Measurements from ENCODE around the gene SLC25A48.
"Not testable (repeated sequence)": the region's sequence is repeated elsewhere in the genome, so short reads cannot be mapped to it uniquely, and the experiment has no call there.

SLC25A48 gene

DNA sequence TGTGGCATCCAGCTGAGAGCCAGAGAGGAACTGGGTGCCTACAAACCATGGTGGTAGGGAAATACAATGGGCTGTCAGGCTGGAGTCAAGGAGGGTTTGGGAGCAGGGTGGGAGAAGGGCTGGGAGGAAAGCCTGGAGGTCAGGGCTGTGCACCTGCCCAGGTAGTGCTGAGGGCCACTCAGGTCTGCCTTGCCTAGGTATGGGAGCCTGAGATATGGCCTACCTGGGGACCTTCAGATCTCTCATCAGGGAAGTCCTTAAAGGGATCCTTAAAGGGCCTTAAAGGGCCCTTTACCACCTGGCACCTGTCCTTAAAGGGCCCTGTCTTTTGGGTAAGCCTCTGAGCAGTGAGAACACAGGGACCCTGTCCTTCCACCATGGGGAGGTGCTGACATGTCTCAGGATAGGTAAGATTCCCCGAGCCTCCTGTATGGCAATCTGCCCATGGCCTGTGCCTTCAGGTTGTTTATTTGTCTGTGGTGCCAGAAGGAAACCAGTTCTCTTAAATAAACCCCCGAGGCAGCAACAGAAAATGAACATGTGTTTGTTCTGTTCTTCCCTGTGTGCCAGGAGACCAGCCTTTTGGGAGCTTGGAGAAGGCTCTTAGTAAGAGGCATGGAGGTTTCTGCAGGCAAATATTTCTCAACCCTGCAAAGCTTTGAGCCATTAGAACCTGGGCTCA lies 23.3 kb downstream of the SLC25A48 start:
- DNase-seq (ENCODE audit: low read depth, low spot score): no peak

DNA sequence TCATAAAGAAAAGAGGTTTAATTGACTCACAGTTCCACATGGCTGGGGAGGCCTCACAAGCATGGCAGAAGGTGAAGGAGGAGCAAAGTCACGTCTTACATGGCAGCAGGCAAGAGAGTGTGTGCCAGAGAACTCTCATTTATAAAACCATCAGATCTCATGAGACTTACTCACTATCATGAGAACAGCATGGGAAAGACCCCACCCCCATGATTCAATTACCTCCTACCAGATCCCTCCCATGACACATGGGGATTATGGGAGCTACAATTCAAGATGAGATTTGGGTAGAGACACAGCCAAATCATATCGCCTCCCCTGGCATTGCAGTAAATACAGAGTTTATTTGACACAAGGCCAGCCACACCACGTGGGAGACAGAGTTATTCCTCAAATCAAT lies 24.7 kb downstream of the SLC25A48 start:
- not testable (repeated sequence) for DNase-seq (ENCODE audit: low read depth, low spot score)

DNA sequence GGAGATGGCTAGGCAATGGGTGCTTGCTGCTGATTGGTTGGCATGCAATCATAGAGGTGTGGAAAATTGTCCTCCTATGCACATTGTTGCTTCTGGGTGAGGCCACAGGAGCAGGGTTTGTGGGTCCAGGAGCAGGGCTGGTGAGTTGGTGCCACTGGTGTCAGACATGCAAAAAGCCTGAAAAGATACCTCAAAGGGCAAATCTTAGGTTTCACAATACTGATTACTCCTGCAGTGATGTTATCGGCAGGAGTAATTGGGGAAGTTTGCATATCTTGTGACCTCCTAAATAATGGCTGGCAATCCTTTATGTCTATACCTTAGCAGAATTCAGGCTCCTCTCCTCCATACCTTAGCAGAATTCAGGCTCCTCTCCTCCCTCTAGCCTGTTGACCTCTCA lies 25.2 kb downstream of the SLC25A48 start:
- DNase-seq (ENCODE audit: low read depth, low spot score): no peak

GRCh38 chr5:135861641-135862040 lies 27.2 kb downstream of the SLC25A48 start:
- DNase-seq (ENCODE audit: low read depth, low spot score): no peak

DNA sequence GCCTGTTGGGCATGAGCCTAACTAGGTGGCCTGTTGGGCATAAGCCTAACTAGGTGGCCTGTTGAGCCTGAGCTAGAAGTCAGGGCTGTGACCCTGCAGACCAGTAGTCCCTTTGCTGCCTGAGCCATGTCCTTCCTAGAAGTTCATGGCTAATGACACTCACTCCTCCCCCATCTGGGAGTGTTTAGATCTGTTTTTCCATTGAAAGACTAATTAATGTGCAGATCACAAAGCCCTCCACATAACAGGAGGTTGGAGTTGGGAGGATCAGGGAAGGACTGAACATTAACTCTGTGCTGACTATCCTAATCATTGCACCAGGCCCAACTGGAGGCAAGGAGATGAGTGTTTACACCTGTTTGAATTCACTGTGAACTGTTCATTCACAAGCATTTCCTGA lies 27.6 kb downstream of the SLC25A48 start:
- DNase-seq (ENCODE audit: low read depth, low spot score): no peak

DNA sequence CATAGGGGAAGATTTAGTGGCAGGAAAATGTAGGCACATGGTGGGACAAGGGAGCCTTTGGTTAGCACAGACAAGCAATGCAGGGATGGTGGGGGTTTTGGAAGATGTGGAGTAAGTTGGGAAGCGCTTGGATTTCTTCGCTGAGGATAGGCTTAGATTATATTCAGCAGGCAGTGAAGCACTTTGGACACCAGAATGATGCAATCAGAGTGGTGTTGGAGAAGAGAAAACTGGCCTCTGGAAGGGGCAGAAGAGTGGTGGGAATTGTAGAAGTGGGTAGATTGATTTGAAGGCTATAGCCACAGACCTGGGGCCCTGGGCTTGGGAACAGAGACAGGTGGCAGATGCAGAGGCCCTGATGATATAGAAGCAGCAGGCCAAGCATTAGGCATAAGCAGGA lies 28.3 kb downstream of the SLC25A48 start:
- DNase-seq (ENCODE audit: low read depth, low spot score): no peak

GRCh38 chr5:135864503-135865435 lies 30.3 kb downstream of the SLC25A48 start:
- DNase-seq (ENCODE audit: low read depth, low spot score): no peak

- no peak for DNase-seq (ENCODE audit: low read depth, low spot score)
Observed at GRCh38 chr5:135866016-135866415, 31.6 kb downstream of the SLC25A48 start.

GRCh38 chr5:135867599-135867998 lies 33.1 kb downstream of the SLC25A48 start:
- DNase-seq (ENCODE audit: low read depth, low spot score): no peak

- no peak for DNase-seq (ENCODE audit: low read depth, low spot score)
Observed at GRCh38 chr5:135868681-135869080, 34.2 kb downstream of the SLC25A48 start.

- DNase-seq (ENCODE audit: low read depth, low spot score): no peak
Observed at GRCh38 chr5:135869276-135869675, 34.8 kb downstream of the SLC25A48 start.

GRCh38 chr5:135869935-135870334 lies 35.5 kb downstream of the SLC25A48 start:
- no peak for DNase-seq (ENCODE audit: low read depth, low spot score)

GRCh38 chr5:135871268-135871915 lies 36.9 kb downstream of the SLC25A48 start:
- DNase-seq (ENCODE audit: low read depth, low spot score): no peak

GRCh38 chr5:135873831-135874230 lies 39.4 kb downstream of the SLC25A48 start:
- DNase-seq (ENCODE audit: low read depth, low spot score): no peak

GRCh38 chr5:135874461-135874860 lies 40.0 kb downstream of the SLC25A48 start:
- DNase-seq (ENCODE audit: low read depth, low spot score): no peak

DNA sequence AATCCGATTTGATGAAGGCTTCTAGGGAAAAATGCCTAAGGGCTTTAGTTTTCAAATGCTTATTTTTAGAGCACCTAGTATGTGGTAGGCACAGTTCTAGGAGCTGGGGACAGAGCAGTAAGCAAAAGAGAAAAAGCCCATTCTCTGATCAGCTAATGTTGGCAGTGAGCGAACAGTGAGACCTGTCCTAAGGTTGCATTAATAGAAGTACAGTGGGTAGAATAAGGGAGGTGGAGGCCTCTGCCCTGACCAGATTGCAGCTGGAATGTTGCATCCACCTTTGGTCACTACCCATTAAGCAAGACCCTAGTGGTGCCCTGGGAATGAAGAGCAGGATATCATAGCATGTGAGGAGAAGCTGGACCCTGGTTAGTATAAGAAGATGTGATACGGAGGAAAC lies 41.1 kb downstream of the SLC25A48 start:
- no peak for DNase-seq (ENCODE audit: low read depth, low spot score)

GRCh38 chr5:135876146-135876545 lies 41.7 kb downstream of the SLC25A48 start:
- no peak for DNase-seq (ENCODE audit: low read depth, low spot score)

- DNase-seq (ENCODE audit: low read depth, low spot score): no peak
Observed at GRCh38 chr5:135877570-135878155, 43.2 kb downstream of the SLC25A48 start.

- DNase-seq (ENCODE audit: low read depth, low spot score): no peak
Observed at GRCh38 chr5:135878156-135878620, 43.7 kb downstream of the SLC25A48 start.

DNA sequence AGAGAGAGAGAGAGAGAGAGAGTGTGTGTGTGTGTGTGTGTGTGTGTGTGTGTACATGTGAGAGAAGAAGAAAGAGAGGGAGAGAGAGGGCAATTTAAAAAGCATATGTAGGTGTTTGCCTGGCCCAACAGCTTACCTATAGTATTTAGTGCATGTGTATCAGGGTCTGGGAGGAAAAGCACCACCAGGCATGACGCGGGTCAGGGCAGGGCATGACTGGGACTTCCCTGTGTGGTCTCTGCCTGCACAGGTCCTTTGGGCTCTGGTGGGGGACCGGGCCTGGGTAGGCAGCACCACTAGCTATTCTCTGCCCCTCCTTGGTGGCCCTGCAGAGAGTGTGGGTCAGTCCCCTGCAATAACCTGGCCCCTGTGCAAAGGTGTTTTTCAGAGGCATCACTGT lies 45.1 kb downstream of the SLC25A48 start:
- no peak for DNase-seq (ENCODE audit: low read depth, low spot score)

DNA sequence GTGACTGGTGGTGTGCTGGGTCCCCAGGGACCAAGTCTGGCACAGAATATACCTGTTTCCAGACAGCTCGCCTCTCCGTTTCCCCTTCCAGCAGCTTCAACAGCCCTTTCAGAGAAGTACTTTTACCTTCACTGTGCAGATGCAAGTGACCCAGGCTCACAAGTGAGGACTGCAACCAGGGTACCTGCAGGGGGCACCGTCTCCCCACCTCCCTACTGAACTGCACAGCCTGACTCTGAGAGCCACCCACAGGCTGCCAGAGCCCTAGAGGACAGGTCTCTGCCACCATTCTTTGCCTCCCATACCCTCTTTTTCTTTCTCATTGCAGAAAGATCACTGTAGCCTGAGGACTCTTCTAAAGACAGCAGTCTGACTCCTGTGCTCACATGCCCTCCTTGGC lies 45.8 kb downstream of the SLC25A48 start:
- DNase-seq (ENCODE audit: low read depth, low spot score): no peak

- no peak for DNase-seq (ENCODE audit: low read depth, low spot score)
Observed at GRCh38 chr5:135880801-135881200, 46.3 kb downstream of the SLC25A48 start.

Measured in smooth muscle cell of the brain vasculature (primary cell).